Activated gamma-delta T cell treated with anti-CD3 and anti-CD28 coated beads, Interleukin-2, amount 50 U/mL, for 16 hours (primary cell): ENCODE data around the gene SCN4A.

Source experiments
- DNase-seq: peaks from one replicate; pipeline ENCODE4 v3.0.0-alpha.2; 2020; ENCODE audit warnings: low read depth

The SCN4A gene

DNA sequence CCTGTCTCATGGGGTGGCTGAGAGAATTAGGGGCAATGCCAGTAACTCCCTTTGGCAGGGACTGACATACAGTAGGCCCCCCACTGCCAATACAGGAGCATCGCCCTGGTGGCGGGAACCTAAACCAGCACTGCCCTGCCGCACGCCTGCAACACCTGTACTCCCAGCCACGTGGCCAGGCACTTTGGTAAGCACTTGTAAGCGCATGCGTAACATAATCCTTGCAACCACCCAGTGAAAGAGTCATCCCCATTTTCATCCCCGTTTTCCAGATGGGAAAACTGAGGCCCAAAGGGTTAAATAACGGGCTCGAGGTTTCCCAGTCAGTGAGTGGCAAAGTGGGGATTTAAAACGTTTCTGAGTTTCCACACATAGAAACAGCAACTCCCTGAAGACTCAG lies 17.5 kb downstream of the SCN4A start:
- DNase-seq = no peak

DNA sequence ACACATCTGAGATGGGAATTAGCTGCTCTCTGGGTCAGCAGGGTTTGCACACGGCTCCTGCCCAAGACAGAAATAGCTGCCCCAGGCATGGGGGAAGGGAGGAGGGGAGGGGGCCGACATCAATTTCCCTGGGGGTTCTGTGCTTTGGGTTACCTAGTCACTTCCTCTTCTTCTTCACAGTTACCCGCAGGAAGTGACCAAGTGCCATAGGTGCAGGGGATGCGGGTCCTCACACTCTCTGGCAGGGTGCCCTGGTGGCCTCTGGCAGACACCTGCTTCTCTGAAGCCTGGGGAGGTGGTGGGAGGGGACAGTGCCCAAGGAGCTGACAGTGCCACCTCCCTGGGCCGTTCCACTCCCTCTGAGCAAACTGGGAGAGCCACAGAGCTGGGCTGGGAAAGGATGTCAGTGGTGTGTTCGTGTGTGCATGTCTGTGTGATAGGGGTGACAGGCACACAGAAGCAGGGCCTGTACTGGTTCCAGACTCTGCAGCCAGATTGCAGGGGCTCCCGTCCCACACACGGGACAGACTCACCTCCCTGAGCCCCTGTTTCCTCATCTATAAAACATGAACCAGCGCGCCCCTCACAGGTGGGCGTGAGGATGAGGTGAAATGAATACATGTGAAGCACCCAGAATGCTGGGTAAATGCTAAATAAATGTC lies 18.2 kb downstream of the SCN4A start:
- DNase-seq = peak; percentile 26

DNA sequence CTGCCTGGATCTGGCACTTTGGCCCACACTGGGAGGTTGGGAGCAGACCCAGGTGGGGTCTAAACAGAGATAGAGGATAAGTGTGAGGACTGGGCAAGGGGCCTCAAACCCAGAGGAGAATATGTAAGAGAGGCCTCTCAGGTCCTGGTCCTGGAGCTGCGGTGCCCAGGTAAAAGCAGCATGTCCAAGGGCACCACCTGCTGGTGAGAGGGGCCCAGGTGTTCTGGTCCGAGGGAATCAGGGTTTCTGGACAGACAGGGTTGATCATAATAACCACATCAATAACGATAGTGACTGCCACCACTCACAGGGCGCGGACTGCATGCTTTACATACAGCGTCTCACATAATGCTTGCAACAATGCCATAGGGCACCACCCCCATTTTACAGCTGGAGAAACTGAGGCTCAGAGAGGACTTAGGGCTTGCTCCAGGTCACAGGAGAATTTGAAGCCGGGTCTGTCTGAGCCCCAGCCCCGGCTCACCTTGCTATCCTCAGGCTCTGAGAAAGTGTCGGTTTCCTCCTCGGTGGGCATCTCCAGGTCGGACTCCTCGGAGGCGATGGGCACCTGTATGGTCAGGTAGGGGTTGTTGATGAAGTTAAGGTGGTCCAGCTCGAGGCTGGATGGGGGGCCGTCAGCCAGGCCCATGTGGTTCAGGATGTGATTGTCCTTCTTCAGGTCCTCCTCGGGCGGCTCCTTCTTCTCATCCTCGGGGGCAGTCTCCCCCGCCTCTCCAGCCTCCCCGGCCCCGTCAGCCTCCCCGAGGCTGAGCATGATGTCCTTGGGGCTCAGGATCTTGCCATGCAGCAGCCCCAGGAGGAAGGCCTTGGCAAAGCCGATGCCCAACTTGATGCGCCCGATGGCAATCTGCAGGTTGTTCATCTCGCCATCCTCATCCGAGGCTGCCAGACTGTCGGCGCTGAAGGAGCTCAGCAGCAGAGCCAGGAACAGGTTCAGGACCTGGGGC lies 21.5 kb downstream of the SCN4A start:
- DNase-seq = no peak

DNA sequence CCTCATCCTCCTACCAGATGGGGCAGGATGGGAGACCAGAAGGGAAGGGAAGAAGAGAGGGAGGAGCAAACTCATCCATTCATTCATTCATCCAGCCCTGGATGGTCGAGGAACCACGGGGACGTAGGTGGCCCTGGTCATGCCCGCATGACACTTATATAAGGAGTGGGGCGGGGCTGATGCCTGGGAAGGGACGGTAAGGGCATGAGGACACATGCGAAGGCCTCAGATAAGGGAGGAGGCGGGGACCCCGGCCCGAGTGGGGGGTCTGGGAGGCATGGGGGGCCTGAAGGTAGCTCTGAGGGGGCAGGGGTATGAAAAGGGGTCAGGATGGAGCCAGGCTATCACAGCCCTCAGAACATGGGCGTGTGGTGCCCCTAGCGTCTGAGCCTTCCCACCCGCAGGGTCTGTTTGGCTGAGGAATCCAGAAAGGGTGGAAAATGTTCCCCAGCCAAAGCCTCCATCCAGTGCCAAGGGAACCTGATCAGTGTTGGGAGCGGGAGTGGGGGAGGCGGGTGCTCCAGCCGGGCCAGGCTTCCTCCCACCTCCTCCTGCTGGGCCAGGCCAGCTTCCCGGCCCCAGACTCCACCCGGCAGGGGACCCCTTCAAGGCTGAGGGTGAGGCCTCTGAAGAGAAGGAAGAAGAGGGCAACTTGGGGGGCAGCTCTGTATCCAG lies 23.0 kb downstream of the SCN4A start:
- DNase-seq = no peak

DNA sequence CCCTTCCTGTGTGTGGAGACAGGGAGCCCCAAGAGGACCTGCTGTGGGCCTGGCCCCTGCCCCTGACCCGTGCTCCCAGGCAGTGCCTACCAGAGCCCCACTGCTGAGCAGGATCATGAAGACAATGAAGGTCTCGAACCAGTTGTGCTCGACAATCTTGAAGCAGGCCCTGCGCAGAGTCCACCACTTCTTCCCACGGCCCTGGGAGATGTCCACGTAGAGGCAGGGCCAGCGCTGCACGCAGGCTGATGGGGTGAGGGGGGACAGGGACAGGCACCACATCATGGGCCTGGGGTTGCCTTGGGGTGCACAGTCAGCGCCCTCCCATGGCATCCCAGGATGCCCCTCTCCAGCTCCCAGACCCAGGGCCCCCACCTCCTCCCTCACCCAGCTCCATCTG lies 24.2 kb downstream of the SCN4A start:
- no peak for DNase-seq

DNA sequence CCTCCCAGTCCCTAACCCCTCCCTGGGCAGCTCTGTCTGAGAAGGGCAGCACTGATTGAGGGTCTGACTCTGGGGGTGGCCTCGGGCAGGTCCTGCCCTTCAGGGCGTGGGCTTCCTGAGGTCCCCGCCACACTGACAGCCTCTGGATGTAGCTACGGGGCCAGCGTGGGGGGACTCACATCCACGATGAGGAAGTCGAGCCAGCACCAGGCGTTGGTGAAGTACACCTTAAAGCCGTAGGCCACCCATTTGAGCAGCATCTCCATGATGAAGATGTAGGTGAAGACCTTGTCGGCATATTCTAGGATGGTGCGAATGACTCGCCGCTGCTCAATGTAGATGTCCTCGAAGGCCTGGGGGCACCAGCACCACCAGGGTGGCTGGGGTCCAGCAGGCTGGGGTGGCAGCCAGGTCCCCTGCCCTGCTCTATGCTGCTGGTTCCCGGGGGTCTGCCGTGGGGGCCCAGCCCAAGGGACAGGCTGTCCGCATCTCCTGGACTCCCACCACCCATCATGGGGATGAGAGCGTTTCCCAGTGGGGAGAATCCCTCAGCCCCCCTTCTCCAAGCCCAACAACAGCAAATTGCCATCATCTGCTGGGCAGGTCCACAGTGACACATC lies 24.9 kb downstream of the SCN4A start:
- DNase-seq = no peak

DNA sequence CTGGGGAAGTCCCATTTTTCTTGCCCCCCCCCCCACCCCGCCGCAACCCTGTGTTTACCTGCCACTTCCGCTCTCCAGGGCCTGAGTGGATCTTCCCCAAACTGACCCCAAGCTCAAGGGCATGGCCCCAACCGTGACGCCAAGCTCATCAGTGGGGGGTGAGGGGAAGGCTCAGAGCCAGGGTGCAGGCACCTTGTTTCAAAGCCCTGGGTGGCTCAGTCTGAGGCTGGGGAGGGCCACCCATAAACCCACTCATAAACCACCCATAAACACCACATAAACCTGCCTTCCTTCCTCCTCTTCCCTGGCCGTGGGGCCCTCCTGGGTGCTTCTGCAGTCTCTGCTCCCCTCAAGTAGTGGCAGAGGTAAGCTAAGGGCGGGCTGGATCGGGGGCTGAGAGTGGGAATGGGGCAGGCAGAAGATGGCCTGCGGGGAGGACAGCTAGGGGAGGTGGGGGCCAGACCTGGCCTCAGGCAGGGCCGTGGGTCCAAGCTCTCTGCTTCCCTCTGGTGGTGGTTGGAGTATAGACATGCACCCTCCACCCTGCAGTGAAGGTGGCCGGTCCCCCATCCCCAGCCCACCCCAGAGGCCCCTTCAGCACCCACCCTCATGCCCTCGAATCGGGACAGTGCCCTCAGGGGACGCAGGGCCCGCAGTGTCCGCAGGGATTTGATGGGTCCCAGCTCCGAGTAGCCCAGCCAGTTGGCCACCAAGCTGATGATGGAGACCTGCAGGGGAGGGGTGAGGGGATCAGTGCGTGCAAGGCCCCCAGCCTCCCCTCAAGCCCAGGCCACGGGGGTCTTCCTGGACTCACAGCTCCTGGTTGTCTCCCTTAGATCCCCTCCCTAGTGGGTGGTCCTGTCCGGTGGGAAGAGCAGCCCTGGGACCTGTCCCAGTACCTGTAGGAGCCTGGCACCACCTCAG lies 26.0 kb downstream of the SCN4A start:
- DNase-seq = peak; percentile 30

DNA sequence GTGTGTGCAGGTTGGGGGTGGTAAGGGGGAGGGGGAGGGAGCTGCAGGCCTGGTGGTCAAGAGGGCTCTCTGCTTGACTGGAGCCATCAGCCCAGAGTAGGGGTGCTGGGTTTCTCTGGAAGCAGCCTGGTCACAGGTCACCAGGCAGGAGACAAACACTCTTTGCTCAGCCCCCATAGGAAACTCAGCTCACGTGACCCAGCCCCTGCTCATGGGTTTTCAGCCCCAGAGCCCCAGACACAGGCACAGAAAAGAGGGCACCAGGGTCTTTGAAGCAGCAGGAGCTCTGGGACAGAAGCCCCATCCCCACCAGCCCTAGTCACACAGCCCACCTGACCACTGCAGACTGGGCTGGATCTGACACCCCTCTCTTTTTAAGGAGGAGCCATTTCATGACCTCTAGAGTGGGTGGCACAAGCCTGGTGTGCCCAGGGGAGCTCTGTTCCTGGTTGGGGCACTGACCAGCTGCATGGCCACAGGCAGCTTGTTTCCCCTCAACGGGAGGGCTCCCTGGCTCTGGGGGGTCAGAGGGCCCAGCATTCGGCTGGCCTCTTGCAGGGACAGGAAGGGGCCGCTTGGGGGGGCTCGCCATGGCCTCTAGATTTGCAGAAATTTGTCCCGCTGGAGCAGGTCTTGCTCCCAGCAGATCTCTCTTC lies 26.8 kb downstream of the SCN4A start:
- no peak for DNase-seq

DNA sequence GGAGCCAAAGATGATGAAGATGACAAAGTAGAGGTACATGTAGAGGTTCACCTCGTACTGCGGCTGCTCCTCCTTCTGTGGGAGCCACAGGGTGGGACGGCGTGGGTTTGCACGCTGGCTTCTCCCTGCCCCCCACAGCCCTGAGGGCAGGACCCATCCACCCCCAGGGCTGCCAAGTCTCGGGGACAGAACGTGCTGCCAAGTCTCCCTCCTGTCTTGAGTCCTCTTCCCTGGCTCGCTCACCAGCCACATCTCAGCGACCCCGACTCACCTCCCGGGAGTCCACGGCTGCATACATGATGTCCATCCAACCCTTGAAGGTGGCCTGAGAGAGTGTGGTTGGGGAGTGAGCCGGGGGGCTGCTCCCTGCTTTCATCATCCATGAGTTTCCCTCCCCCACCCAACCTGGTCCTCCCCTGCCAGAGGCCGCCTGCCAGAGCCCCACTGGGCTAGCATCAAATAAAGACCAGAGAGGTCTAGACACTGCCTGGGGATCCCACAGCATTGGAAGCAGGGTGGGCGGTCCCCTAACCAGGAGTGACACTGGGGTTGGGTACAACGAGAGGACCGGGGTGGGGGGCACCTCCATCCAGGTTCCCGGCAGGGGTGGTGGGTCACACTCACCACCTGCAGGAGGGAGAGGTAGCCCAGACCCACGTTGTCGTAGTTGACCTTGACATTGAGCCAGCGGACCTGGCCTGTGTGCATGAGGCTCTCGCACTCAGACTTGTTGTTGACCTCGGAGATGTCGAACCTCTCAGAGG lies 27.8 kb downstream of the SCN4A start:
- no peak for DNase-seq

DNA sequence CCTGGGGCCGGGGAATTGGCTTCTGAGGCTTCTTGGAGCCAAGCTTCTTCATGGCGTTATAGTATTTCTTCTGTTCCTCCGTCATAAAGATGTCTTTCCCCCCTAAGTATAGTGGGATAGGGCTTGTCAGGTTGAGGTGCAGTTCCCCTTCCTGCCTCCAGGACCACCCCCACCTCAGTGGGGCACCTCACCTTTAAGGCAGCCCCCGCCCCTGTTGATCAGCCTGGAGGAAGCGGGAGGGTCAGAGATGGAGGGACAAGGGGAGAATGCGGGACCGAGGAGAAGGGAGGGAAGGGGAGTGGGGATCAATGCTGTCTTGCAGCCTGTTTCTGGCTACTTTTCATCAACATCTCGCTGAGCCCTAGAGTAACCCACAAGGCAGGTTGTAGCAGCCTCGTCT lies 29.0 kb downstream of the SCN4A start:
- no peak for DNase-seq

DNA sequence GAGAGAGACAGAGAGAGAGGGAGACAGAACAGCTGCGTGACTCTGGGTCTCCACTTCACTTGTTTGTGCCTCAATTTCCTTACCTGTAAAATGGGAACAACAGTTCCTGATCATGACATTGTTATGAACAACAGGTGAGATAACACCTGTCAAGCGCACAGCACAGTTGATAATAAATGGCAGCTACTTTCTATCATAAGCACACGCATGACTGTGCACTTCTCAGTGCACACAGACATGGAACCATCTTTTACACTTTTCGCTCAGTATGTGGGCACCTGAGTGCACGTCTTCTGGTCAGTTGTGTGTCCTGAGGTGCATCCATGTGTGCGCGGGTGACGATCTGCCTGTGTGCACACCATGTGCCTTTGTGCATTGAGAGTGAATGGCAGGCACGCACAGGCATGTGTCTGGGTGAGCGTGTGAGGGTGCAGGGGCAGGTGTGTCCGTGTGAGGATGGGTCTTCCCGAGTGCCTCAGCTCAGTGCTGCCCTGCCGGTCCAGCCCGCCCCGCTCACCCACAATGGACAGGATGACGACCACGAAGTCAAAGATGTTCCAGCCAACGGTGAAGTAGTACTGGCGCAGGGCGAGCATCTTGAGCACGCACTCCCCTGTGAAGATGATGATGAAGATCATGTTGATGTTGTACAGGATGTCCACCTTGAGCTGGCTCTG lies 30.3 kb downstream of the SCN4A start:
- DNase-seq = no peak

DNA sequence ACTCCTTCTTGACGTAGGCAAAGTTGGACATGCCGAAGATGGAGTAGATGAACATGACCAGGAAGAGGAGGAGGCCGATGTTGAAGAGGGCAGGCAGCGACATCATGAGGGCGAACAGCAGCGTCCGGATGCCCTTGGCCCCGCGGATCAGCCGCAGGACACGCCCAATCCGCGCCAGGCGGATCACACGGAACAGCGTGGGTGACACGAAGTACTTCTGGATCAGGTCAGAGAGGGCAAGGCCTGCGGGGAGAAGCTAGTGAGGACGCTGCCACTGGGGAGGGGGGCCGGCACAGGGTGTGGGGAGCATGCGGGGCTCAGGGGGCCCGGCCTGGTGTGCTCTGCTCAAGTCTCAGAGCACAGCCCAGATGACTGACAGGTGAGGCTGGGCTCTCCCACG lies 31.0 kb downstream of the SCN4A start:
- no peak for DNase-seq

DNA sequence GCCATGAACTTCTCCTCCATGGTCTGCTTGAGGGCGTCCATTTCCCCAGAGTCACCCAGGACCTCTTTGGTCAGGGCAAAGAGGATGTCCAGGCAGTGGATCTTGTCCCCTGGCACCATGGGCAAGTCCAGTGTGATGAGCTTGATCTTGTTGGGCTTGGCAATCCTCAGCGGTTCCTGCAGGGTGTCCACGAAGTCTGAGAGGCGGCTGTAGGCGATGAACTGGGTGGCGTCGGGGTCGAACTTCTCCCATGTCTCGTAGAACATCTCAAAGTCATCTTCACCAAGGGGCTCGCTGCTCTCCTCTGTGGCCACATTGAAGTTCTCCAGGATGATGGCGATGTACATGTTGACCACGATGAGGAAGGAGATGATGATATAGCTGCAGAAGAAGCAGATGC lies 31.6 kb downstream of the SCN4A start:
- DNase-seq = no peak

DNA sequence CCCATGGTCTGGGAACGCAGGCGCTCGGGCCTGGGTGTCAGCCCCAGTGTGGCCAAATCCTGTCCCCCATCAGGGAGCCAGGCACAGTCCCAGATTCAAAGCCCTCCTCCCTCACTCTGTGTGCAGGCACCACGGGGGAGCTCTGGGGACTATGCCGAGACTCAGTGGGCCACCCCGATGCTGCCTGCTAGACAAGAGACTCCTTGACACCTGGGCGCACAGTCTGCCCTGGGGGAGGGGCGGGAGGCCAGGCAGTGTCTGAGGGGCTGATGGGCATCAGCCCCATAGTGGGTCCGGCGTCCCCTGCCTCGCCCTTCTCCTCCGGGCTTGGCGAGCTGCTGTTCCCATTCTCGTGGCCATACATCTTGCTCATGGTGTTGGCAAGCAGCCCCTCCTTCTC lies 32.1 kb downstream of the SCN4A start:
- no peak for DNase-seq

DNA sequence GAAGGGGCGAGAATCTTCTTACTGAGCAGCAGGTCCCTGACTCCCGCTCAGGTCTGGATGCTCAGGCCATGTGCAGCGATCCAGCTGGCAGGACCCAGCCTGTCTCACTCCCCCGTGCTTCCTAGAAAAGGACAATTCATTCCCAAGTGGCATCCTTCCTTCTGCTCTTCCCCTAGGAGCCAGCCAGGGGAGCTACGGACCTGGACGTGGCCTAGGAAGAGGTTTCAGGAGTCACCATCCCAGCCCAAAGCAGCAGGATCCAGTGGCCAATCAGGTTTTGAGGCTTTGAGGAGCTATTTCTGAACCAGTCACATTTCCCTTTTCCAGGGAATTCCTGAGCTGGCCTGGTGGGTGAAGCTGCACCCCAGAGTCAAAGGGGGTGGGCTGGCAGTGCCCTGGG lies 32.8 kb downstream of the SCN4A start:
- no peak for DNase-seq

DNA sequence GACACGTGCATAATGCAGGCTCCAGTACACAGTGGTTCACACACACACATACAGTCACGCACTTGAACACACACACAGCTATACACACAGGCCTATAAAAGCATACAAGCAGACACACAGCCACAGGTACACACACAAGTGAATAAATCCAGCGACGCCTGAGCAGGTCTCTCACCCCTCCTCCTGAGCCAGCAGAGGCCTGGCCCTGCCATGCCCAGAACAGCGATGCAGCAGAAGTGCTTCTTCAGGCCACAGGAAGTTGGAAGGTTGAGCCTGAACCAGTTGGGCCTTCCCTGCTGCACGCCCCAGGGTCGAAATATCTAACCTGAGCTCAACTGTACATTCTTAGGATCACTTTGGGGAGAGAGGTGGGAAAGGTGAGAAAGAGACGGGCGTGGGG lies 33.3 kb downstream of the SCN4A start:
- no peak for DNase-seq

DNA sequence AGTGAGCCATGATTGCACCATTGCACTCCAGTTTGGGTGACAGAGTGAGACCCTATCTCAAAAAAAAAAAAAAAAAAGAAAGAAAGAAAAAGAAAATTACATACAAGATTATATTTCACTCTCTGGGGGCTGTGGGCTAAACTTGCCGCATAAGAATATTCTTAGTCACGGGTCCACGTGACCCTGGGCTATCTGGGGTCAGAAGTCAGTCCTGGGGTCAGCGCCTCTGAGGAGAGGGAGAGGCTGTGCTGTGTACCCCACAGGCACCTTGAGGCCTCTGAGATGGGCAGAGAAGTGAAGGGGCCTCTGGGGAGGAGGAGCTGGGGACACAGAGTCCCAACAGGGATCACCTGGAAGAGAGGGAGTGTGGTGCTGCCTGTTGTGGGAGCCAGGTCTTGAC lies 34.8 kb downstream of the SCN4A start:
- DNase-seq = no peak

DNA sequence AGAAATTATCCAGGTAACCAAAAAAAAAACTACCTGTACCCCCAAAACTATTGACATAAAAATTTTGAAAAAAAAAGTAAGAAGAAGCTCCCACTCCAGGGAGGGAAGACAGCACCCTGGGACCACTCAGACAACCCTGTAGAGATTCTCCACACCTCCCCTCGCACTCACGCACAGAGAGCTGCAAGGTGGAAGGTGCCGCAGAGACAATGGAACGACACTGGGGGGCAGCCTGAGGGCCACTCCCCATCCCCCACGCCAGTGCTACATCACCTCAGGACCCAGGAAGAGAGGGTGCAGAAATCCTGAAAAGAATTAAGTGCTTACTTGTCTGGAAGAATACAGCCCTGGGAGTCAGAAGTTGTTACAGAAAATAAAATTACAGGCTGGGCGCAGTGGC lies 35.4 kb downstream of the SCN4A start:
- no peak for DNase-seq
